B cell (primary cell): Measurements from ENCODE around the gene HTR3A.

Experiments used
- CTCF ChIP-seq: fragments of 200-600 bp; IDR thresholded peaks from one replicate; pipeline ENCODE4 v1.8.0; 2022; ENCODE audit warnings: antibody characterized with exemption, mild to moderate bottlenecking
- EZH2 ChIP-seq: IDR thresholded peaks from 2 replicates; pipeline ENCODE4 v1.6.1; 2012; ENCODE audit warnings: borderline replicate concordance, low read depth, mild to moderate bottlenecking, moderate library complexity, low read length; ENCODE audit not compliant: insufficient read depth, poor library complexity, severe bottlenecking

GRCh38 chr11:113934761-113935160, 40.1 kb upstream of the HTR3A start:
- TF ChIP-seq CTCF (no peak), EZH2 (no peak)
